Neuronal stem cell (in vitro differentiated cells): ENCODE measurements around the gene INSYN1.

Experiments used
- DNase-seq: peaks from one replicate; pipeline ENCODE4 v3.0.0-alpha.2; 2013; ENCODE audit warnings: low spot score
- H2AFZ ChIP-seq: one replicate; pipeline ENCODE4 v1.6.1; 2013; ENCODE audit warnings: mild to moderate bottlenecking, low read length, inconsistent platforms
- H2AK5ac ChIP-seq: 2 replicates; pipeline ENCODE4 v1.6.1; 2013; ENCODE audit warnings: low read depth, mild to moderate bottlenecking, inconsistent platforms, low read length, moderate library complexity, mixed read lengths
- H2BK120ac ChIP-seq: 2 replicates; pipeline ENCODE4 v1.6.1; 2013; ENCODE audit warnings: low read depth, mild to moderate bottlenecking, inconsistent platforms, low read length, moderate library complexity, mixed read lengths
- H2BK12ac ChIP-seq: one replicate; pipeline ENCODE4 v1.6.1; 2013; ENCODE audit warnings: low read length, inconsistent platforms
- H2BK15ac ChIP-seq: 2 replicates; pipeline ENCODE4 v1.6.1; 2013; ENCODE audit warnings: mild to moderate bottlenecking, low read length, inconsistent platforms, mixed read lengths
- H2BK5ac ChIP-seq: one replicate; pipeline ENCODE4 v1.6.1; 2013; ENCODE audit warnings: inconsistent platforms, mild to moderate bottlenecking, low read length, moderate library complexity
- H3K14ac ChIP-seq: one replicate; pipeline ENCODE4 v1.6.1; 2013; ENCODE audit warnings: low read length, inconsistent platforms
- H3K18ac ChIP-seq: 2 replicates; pipeline ENCODE4 v1.6.1; 2013; ENCODE audit warnings: low read length, inconsistent platforms
- H3K23ac ChIP-seq: 2 replicates; pipeline ENCODE4 v1.6.1; 2013; ENCODE audit warnings: low read depth, mild to moderate bottlenecking, mixed read lengths, low read length, inconsistent platforms; ENCODE audit not compliant: poor library complexity
- H3K27ac ChIP-seq: replicated peaks from 3 replicates; pipeline ENCODE4 v1.5.1; 2013; ENCODE audit warnings: low read length, inconsistent platforms
- H3K27me3 ChIP-seq, 3 experiments: 2 replicates each; pipeline ENCODE4 v1.6.1; 2013; ENCODE audit warnings: low read length in 3 of 3, mild to moderate bottlenecking in 2 of 3, inconsistent platforms in 1 of 3, low read depth in 1 of 3, mixed read lengths in 1 of 3, moderate library complexity in 1 of 3; ENCODE audit not compliant: control insufficient read depth in 3 of 3, insufficient read depth in 3 of 3
- H3K36me3 ChIP-seq, 2 donors: replicated peaks in 1 of 2; 2 replicates each; pipeline ENCODE4 v1.6.1; 2013; ENCODE audit warnings: low read length in 2 of 2; ENCODE audit not compliant: control insufficient read depth in 2 of 2, insufficient read depth in 2 of 2
- H3K4ac ChIP-seq: 2 replicates; pipeline ENCODE4 v1.6.1; 2013; ENCODE audit warnings: inconsistent platforms, mild to moderate bottlenecking, low read length, moderate library complexity
- H3K4me1 ChIP-seq, 2 donors: 1 replicate in 1 of 2; 2 replicates in 1 of 2; pipeline ENCODE4 v1.6.1; 2013; ENCODE audit warnings: low read length in 2 of 2, low read depth in 1 of 2; ENCODE audit not compliant: control insufficient read depth in 2 of 2, insufficient read depth in 1 of 2
- H3K4me2 ChIP-seq: one replicate; pipeline ENCODE4 v1.6.1; 2013; ENCODE audit warnings: mild to moderate bottlenecking, low read length, inconsistent platforms; ENCODE audit not compliant: insufficient read depth, poor library complexity, severe bottlenecking
- H3K4me3 ChIP-seq, 2 donors: 2 replicates each; pipeline ENCODE4 v1.5.1; 2013; ENCODE audit warnings: low read length in 2 of 2, mild to moderate bottlenecking in 2 of 2, inconsistent platforms in 1 of 2, moderate library complexity in 1 of 2
- H3K79me1 ChIP-seq: one replicate; pipeline ENCODE4 v1.6.1; 2013; ENCODE audit warnings: low read depth, mild to moderate bottlenecking, inconsistent platforms, low read length, moderate library complexity
- H3K9ac ChIP-seq: one replicate; pipeline ENCODE4 v1.6.1; 2013; ENCODE audit warnings: mild to moderate bottlenecking, low read depth, low read length, inconsistent platforms; ENCODE audit not compliant: poor library complexity
- H3K9me3 ChIP-seq, 2 donors: replicated peaks in 1 of 2; 2 replicates each; pipeline versions ENCODE3 to v1.6.1; 2013; ENCODE audit warnings: low read length in 2 of 2, mild to moderate bottlenecking in 2 of 2, inconsistent platforms in 1 of 2, low read depth in 1 of 2, mixed read lengths in 1 of 2, moderate library complexity in 1 of 2; ENCODE audit not compliant: control insufficient read depth in 2 of 2, insufficient read depth in 1 of 2
- H4K8ac ChIP-seq: one replicate; pipeline ENCODE4 v1.6.1; 2013; ENCODE audit warnings: low read depth, mild to moderate bottlenecking, inconsistent platforms, low read length, moderate library complexity
- H4K91ac ChIP-seq: one replicate; pipeline ENCODE4 v1.6.1; 2013; ENCODE audit warnings: low read length, low read depth, mild to moderate bottlenecking, inconsistent platforms; ENCODE audit not compliant: poor library complexity
- WGBS, 2 donors: extraction: QIAGEN DNeasy Blood & Tissue Kit; methylation state at CpG; one replicate each; pipeline ENCODE4 v1.1.7; 2013; ENCODE audit warnings: missing lambda C conversion rate in 2 of 2, mixed read lengths in 1 of 2; ENCODE audit not compliant: insufficient read length in 2 of 2, insufficient replicate concordance in 1 of 2; ENCODE audit errors: extremely low coverage in 2 of 2; 5-methylcytosine and 5-hydroxymethylcytosine counted together

The INSYN1 gene

DNA sequence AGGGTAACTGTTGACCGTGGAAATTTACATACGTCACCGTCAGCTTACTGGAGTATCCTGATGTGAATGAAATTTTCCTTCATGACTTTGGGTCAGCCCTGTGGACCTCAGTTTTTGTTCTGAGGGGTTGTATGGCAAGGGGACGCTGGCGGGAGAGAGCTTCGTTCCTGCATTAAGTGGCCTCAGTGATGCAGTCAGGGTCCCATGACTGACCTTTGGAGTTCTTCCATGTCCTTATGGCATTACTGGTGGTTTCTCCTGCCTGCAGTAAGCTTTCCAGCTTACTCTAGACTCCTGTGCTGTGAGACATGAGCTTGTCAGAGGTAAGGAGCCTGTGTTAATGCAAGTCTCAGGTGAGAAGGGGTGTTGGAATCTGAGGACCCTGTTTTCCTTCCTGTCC is 67.2 kb downstream of the INSYN1 start:
- Histone ChIP-seq H3K36me3 (peaks cover 3 to 16% of the 10 kb centered on the region in 2 donors), H3K27ac (no peak overlapping the region)

More for the DNA sequence above, 67.2 kb downstream of the INSYN1 start:
- peak overlapping the region; percentile 14 for H2AK5ac ChIP-seq
- no peak overlapping the region for H2AFZ ChIP-seq
- H2BK120ac ChIP-seq: no peak overlapping the region
- H2BK5ac ChIP-seq: no peak overlapping the region
- no peak for DNase-seq
- no peak overlapping the region for H3K4ac ChIP-seq
- H3K79me1 ChIP-seq: peaks cover 16% of the 10 kb centered on the region
- H3K9ac ChIP-seq: no peak overlapping the region
- H3K9me3 ChIP-seq: peaks cover 0 to 3% of the 10 kb centered on the region in 2 donors
- WGBS, 2 donors: no CpG with 5 or more reads among the region's 6 CpGs
- peak overlapping the region; percentile 22 for H3K4me2 ChIP-seq
- H2BK15ac ChIP-seq: no peak overlapping the region
- no peak overlapping the region for H3K18ac ChIP-seq
- H4K91ac ChIP-seq: no peak overlapping the region
- no peak overlapping the region for H3K23ac ChIP-seq
- peak overlapping the region in 1 of 2 donors; percentile 97 for H3K4me3 ChIP-seq
- H3K14ac ChIP-seq: no peak overlapping the region
- H4K8ac ChIP-seq: no peak overlapping the region
- H3K27me3 ChIP-seq: no peaks in the 10 kb centered on the region
- H2BK12ac ChIP-seq: no peak overlapping the region
- H3K4me1 ChIP-seq: peaks cover 16 to 29% of the 10 kb centered on the region in 2 donors
